OCI-LY3 (cell line): ENCODE data around the gene HSPB8.

Source experiments
- H2AFZ ChIP-seq: fragments of 200-600, 300-600 bp; shearing (Covaris generic); 2 replicates; pipeline ENCODE4 v1.6.0; 2014; ENCODE audit warnings: antibody characterized with exemption, low read depth, low read length
- H3K27ac ChIP-seq: fragments of 200-600, 300-600 bp; sonication (generic); 2 replicates; pipeline ENCODE4 v1.5.1; 2014; ENCODE audit warnings: mild to moderate bottlenecking, low read length, moderate library complexity, mixed read lengths
- H3K27me3 ChIP-seq: fragments of 200-600, 300-600 bp; sonication (generic); 2 replicates; pipeline ENCODE4 v1.6.1; 2014; ENCODE audit warnings: low read depth, low read length, mixed read lengths
- H3K36me3 ChIP-seq: fragments of 200-600, 300-600 bp; sonication (generic); replicated peaks from 2 replicates; pipeline ENCODE3; 2014; ENCODE audit warnings: low read depth, low read length, mixed read lengths
- H3K4me1 ChIP-seq: fragments of 300-600, 200-600 bp; sonication (generic); 2 replicates; pipeline ENCODE4 v1.6.1; 2014; ENCODE audit warnings: low read length, mixed read lengths
- H3K4me2 ChIP-seq: fragments of 200-600, 300-600 bp; sonication (generic); 2 replicates; pipeline ENCODE4 v1.6.1; 2014; ENCODE audit warnings: low read length, mixed read lengths
- H3K4me3 ChIP-seq: fragments of 300-600, 200-600 bp; sonication (generic); 2 replicates; pipeline ENCODE4 v1.5.1; 2014; ENCODE audit warnings: antibody characterized with exemption, mild to moderate bottlenecking, low read length, moderate library complexity
- H3K79me2 ChIP-seq: fragments of 300-600, 200-600 bp; shearing (Covaris generic); 2 replicates; pipeline ENCODE4 v1.6.1; 2014; ENCODE audit warnings: mild to moderate bottlenecking, low read length, mixed read lengths
- H3K9ac ChIP-seq: fragments of 300-600, 200-600 bp; shearing (Covaris generic); 2 replicates; pipeline ENCODE4 v1.6.0; 2014; ENCODE audit warnings: mild to moderate bottlenecking, low read length, moderate library complexity
- H3K9me3 ChIP-seq: fragments of 200-600, 300-600 bp; shearing (Covaris generic); 2 replicates; pipeline ENCODE4 v1.6.1; 2014; ENCODE audit warnings: low read length, mixed read lengths; ENCODE audit not compliant: insufficient read depth
- H4K20me1 ChIP-seq: fragments of 200-600, 300-600 bp; sonication (generic); 2 replicates; pipeline ENCODE4 v1.6.1; 2016; ENCODE audit warnings: low read length, mixed read lengths; ENCODE audit not compliant: insufficient read depth
- EZH2phosphoT487 ChIP-seq: fragments of 200-600 bp; shearing (Covaris generic); IDR thresholded peaks from 2 replicates; pipeline ENCODE4 v1.6.1; 2018; ENCODE audit warnings: antibody characterized with exemption, mixed run types, low read depth
- TF ChIP-seq, protein P1 (sequence below): fragments of 200-600, 300-600 bp; sonication (generic); IDR thresholded peaks from 2 replicates; pipeline ENCODE4 v1.5.1; 2014; ENCODE audit warnings: antibody characterized with exemption, low read length, low read depth

HSPB8 gene

GRCh38 chr12:119180380-119181040 lies 1.8 kb downstream of the HSPB8 start:
- no peaks in the 10 kb centered on the region for H3K9me3 ChIP-seq
- H3K4me3 ChIP-seq = no peak overlapping the region
- H3K79me2 ChIP-seq = no peaks in the 10 kb centered on the region
- no peak overlapping the region for H3K4me2 ChIP-seq
- no peak overlapping the region for H3K27ac ChIP-seq
- no peaks in the 10 kb centered on the region for H4K20me1 ChIP-seq
- no peak overlapping the region for H2AFZ ChIP-seq
- no peaks in the 10 kb centered on the region for H3K36me3 ChIP-seq
- no peak for TF ChIP-seq EZH2phosphoT487
- TF ChIP-seq, protein P1, sequence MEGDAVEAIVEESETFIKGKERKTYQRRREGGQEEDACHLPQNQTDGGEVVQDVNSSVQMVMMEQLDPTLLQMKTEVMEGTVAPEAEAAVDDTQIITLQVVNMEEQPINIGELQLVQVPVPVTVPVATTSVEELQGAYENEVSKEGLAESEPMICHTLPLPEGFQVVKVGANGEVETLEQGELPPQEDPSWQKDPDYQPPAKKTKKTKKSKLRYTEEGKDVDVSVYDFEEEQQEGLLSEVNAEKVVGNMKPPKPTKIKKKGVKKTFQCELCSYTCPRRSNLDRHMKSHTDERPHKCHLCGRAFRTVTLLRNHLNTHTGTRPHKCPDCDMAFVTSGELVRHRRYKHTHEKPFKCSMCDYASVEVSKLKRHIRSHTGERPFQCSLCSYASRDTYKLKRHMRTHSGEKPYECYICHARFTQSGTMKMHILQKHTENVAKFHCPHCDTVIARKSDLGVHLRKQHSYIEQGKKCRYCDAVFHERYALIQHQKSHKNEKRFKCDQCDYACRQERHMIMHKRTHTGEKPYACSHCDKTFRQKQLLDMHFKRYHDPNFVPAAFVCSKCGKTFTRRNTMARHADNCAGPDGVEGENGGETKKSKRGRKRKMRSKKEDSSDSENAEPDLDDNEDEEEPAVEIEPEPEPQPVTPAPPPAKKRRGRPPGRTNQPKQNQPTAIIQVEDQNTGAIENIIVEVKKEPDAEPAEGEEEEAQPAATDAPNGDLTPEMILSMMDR = no peak
- no peak overlapping the region for H3K9ac ChIP-seq
- no peaks in the 10 kb centered on the region for H3K4me1 ChIP-seq
- no peaks in the 10 kb centered on the region for H3K27me3 ChIP-seq

GRCh38 chr12:119181202-119181601 lies 2.5 kb downstream of the HSPB8 start:
- no peaks in the 10 kb centered on the region for H3K36me3 ChIP-seq
- no peak overlapping the region for H3K4me2 ChIP-seq
- H3K9ac ChIP-seq = no peak overlapping the region
- H3K79me2 ChIP-seq = no peaks in the 10 kb centered on the region
- no peaks in the 10 kb centered on the region for H4K20me1 ChIP-seq
- no peaks in the 10 kb centered on the region for H3K4me1 ChIP-seq
- no peak overlapping the region for H3K4me3 ChIP-seq
- H2AFZ ChIP-seq = no peak overlapping the region
- no peaks in the 10 kb centered on the region for H3K27me3 ChIP-seq
- no peaks in the 10 kb centered on the region for H3K9me3 ChIP-seq
- TF ChIP-seq, protein P1 = no peak
- TF ChIP-seq EZH2phosphoT487 = no peak
- H3K27ac ChIP-seq = no peak overlapping the region

DNA sequence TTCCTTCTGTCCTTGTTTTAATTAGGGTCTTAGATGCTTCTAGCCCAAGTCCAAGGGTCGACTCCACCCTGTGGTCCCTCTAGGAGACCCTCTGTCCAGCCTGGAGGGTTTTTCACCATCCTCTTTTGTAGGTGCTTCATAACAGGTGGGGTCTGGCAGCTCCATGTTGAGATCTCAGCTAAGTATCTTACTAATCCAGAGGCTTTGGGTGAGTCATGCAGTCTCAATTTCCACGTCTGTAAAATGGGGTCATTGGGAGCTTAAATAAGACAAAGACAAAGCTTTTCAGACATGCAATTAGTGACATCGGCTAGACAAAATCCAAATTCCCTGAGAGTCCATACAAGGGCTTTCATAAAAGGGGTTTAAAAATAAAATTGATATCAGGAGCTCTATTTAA lies 3.2 kb downstream of the HSPB8 start:
- H3K9ac ChIP-seq = no peak overlapping the region
- no peak for TF ChIP-seq EZH2phosphoT487
- TF ChIP-seq, protein P1 = no peak
- H3K4me2 ChIP-seq = no peak overlapping the region
- H3K4me3 ChIP-seq = no peak overlapping the region
- no peaks in the 10 kb centered on the region for H3K36me3 ChIP-seq
- no peak overlapping the region for H3K27ac ChIP-seq
- H3K79me2 ChIP-seq = no peaks in the 10 kb centered on the region
- no peak overlapping the region for H2AFZ ChIP-seq
- H3K9me3 ChIP-seq = no peaks in the 10 kb centered on the region
- no peaks in the 10 kb centered on the region for H3K27me3 ChIP-seq
- H3K4me1 ChIP-seq = no peaks in the 10 kb centered on the region
- no peaks in the 10 kb centered on the region for H4K20me1 ChIP-seq

- no peak overlapping the region for H3K4me3 ChIP-seq
- no peak overlapping the region for H3K27ac ChIP-seq
- no peak overlapping the region for H3K4me2 ChIP-seq
- no peaks in the 10 kb centered on the region for H3K27me3 ChIP-seq
- H3K9me3 ChIP-seq = no peaks in the 10 kb centered on the region
- no peak overlapping the region for H2AFZ ChIP-seq
- H3K4me1 ChIP-seq = no peaks in the 10 kb centered on the region
- H3K79me2 ChIP-seq = no peaks in the 10 kb centered on the region
- no peak overlapping the region for H3K9ac ChIP-seq
- H3K36me3 ChIP-seq = no peaks in the 10 kb centered on the region
- TF ChIP-seq EZH2phosphoT487 = no peak
- TF ChIP-seq, protein P1 = no peak
- no peaks in the 10 kb centered on the region for H4K20me1 ChIP-seq
Observed at GRCh38 chr12:119182701-119183493, 4.2 kb downstream of the HSPB8 start.
